HG03469 (cell line): ENCODE results near the gene EBPL.

Source experiments
- ATAC-seq: cut with Tn5 transposase; IDR thresholded peaks from one replicate; pipeline ENCODE4 v1.9.1; 2021; ENCODE audit warnings: mild to moderate bottlenecking, moderate library complexity, moderate number of reproducible peaks; ENCODE audit not compliant: unreplicated experiment

EBPL gene

GRCh38 chr13:49676581-49677298 is 14.5 kb downstream of the EBPL start:
- no peak for ATAC-seq

DNA sequence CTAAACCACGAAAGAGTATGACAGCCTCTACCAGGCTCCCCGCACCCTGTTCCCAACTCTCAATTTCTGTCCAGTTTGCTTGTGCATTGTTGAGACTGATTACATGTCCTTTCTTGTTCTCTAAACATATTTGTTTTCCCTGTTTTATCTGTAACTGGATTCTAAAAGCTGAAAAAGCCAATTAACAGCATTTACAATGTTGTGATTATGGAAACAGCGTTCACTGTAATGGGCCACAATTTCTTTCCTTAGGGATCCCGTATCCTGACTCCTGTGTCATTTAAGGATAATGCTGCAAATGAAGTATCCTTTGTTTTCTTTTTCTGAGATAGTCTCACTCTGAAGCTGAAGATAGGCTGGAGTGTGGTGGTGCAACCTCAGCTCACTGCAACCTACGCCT is 20.5 kb downstream of the EBPL start:
- ATAC-seq: no peak

GRCh38 chr13:49669735-49670309 is 21.5 kb downstream of the EBPL start:
- ATAC-seq: no peak

DNA sequence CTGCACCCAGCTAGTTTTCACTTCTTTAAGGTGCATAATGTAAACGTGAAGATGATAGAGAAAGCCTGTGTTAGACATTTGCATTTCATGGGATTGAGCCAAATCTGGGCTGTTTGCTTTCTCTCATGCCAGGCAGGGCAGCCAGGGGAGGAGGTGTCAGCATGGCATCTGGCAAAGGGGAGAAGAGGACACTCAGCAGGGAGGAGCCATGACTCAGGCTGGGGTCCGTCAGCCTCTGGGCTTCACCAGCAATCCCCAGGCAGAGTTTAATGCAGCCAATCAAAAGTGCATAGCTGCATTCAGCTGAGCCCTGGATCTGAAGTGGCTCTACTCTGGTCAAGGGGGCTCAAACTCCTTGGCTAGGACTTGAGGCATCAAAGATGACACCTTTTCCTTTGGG is 23.5 kb downstream of the EBPL start:
- no peak for ATAC-seq

GRCh38 chr13:49664606-49665005 is 26.7 kb downstream of the EBPL start:
- no peak for ATAC-seq

GRCh38 chr13:49657241-49657641 is 34.0 kb downstream of the EBPL start:
- ATAC-seq: no peak

GRCh38 chr13:49655906-49656305 is 35.4 kb downstream of the EBPL start:
- no peak for ATAC-seq

DNA sequence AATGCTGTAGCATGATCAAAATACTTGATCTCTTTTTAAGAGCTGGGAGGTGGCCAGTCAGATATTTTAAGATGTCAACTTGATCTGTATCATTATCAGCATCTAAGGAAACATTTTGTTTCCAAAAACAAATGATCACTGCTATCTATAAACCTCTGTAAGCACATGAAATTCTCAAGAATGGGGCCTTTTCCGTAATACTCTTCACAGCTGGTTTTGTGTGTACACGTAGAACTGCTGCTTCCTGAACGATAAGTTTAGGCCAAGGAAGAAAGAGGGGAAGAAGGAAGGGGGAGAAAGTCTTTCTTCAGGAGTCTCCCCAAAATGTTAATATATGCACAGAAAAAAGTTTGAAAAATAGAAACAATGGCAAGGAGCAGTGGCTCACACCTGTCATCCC is 37.3 kb downstream of the EBPL start:
- no peak for ATAC-seq

- ATAC-seq: no peak
Measured at GRCh38 chr13:49653478-49653877, 37.8 kb downstream of the EBPL start.

DNA sequence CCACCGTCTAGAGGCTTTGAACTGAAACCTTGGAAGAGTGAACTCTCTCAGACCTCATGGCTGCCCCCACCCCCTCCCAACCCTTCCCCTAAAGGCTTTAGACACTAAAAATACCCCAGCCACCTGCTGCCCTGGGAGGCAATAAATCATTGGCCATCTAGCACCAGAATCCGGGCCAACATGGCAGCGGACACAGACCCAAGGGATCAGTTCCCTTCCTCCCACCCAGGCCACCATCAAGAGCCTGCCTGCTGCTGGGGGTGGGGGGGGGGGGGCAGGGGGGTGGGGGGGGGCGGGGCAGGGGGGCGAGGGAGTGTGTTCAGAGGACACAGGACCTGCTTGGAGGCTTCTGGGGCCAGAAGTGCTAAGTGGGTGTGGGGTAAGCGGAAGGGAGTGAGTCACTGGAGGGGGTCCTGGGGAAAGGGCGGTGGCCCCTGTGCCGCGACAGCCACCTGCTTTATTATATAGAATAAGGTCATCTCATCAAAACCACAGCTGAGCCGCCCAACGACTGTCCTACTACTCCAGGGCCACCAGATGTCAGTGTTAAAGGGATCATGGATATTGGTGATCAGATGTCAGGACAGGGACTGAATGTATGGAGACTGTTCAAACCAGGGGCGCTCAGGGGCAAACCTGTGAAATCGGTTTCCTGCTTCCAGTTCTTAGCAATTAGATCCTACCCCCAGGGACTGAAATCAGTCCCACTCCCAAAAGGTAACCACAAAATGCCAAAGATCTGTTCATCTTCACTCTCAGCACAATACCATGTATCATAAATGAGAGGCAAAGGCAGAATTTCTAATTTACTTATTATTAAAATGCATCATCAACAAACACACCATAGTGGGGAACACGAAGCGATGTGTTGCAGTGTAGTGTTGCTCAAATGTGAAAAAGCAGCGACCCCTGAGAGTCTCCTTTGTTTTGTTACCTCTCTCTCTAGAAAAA is 38.7 kb downstream of the EBPL start:
- ATAC-seq: no peak

- ATAC-seq: no peak
Measured at GRCh38 chr13:49651570-49652354, 39.5 kb downstream of the EBPL start.

- ATAC-seq: no peak
Measured at GRCh38 chr13:49649963-49650312, 41.3 kb downstream of the EBPL start.

DNA sequence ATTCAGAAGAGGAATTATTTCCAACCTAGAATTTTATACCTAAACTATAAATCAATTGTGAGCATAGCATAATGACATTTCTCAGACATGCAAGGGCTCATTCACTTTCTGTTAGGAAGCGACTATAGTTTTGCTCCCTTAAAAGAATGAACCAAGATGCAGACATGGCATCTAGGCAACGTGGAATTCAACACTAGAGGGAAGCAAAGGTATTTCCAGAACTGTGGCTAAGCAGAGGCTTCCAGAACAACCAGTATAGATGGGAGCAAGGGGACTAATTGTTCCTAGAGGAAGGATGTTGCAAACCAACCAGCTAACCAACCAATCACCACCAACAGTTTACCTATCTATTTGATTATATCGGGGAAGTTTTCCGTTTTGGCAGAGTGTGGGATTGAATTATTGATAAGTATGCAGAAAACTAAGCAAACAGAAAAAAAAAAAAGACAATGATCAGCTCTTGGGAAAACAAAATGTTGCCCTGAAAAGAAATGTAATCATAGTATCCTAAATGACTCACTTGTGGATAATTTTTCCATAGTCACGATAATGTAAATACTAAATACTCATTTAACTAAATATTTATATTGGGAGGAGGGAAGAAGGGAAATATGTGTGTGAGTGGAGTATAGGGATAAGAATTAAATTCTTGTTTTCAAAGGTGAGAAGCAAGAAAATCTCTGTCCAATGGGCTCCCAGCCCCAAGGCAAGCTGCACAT is 41.9 kb downstream of the EBPL start:
- ATAC-seq: no peak

DNA sequence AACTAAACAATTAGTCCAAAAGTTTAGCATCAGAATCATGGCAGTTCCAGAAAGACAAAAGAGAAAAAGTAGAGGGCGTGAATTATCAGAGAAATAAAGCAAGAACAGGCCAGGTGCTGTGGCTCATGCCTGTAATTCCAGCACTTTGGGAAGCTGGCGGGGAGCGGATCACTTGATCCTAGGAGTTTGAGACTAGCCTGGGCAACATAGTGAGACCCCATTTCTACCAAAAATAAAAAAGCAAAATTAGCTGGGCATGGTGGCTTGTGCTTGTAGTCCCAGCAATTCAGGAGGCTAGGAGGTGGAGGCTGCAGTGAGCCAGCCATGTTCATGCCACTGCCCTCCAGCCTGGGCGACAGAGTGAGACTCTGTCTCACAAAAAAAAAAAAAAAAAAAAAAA is 44.6 kb downstream of the EBPL start:
- no peak for ATAC-seq

DNA sequence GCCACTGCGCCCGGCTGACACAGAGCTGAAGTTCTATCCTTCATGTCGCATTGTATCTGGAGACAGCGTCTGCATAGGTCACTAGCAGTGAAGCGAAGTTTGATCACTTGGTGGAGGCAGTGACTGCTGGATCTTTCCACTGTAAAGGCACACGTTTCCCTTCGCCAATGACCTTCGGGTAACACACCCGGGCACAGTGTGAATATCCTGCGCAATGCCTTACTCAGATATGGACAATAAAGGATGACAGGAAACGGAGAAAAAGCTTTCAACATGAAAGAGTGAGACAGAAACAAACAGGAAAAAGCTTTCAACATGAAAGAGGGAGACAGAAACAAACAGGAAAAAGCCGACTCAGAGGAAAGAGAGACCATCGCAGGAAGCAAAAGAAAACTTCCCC is 45.8 kb downstream of the EBPL start:
- no peak for ATAC-seq

DNA sequence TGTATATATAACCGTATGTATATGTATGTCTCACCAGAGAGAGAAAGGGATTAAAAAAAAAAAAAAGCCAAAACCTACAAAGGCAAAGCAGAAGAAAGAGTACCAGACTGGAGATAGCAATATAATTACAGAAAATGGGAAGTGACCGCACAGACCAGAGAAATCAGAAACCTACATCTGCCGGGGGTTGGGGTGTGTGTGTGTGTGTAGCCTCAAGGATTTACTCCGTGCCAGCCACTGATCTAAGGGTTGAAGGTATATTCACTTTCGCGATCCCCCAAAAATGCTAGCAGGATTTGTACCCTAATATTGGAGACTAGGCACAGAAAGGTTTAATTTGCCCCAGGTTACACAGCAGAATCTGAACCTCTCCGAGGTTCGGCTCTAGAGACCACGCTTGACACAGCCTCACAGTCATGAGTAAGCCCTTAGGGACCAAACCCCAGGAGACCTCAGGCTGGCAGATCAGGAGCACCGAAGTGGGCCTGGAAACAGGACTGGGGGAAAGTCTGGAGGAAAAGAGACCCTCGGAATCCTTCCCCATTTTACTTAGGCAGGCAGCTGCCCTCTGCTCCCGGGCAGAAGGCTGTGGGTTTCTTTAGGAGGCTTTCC is 48.1 kb downstream of the EBPL start:
- ATAC-seq: no peak

GRCh38 chr13:49641801-49642291 is 49.4 kb downstream of the EBPL start:
- ATAC-seq: no peak

- ATAC-seq: no peak
Measured at GRCh38 chr13:49638744-49639072, 52.6 kb downstream of the EBPL start.

DNA sequence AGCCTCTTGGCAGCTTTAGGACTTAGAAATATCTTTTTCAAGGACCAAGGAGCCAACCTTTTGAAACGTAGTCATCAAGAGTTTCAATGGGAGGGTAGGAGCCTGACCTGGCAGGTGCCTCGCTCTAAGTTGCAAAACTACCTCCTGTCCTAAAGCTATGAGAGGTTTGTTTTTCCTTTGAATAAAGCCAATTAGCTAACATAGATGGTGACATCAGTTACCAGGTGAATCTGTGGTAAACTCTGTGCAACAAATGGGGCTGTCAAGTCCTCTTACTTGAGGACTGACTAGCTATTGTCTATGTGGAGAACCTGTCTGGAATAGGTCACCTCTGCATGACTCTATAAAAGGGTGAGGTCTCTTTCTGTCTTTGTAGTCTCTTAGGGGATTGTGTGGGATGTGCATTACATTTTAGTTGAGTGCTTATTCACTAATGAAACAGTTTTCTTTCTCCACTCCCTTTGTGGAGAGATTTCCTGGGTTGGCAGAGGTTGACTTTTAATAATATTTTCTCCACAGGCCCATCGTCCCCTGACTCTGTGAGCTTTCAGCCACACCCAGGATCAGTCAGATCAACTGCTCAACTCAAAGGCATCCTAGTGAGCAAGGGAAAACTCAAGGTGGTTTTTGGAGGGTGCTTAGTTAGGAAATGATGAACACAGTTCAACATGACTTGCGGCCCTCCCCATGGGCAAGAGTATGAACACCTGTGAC is 53.1 kb downstream of the EBPL start:
- no peak for ATAC-seq
